Uterus (tissue), 2 donors: ENCODE data around the gene FAM209B.

Experiments
- CTCF ChIP-seq, 4 experiments: fragments of 200-600 bp in 2 of 4; fragments of 450-650 bp in 2 of 4; sonication (generic) in 2 of 4; IDR thresholded peaks; one replicate each; pipeline ENCODE4 v1.5.1; 2016 to 2019; ENCODE audit warnings: antibody characterized with exemption in 4 of 4, mild to moderate bottlenecking in 2 of 4, moderate library complexity in 1 of 4
- POLR2A ChIP-seq, 2 donors: fragments of 450-650 bp; IDR thresholded peaks; one replicate each; pipeline ENCODE4 v1.6.1; 2016; ENCODE audit warnings: antibody characterized with exemption in 2 of 2, mild to moderate bottlenecking in 1 of 2, moderate library complexity in 1 of 2

GRCh38 chr20:56581701-56582100, 48.7 kb downstream of the FAM209B start:
- no peak for TF ChIP-seq CTCF (IDR thresholded peaks at IDR 0.05)
- no peak for TF ChIP-seq POLR2A (IDR thresholded peaks at IDR 0.05)
